Caco-2 (cell line): ENCODE data around the gene TFPT. TPM values are rescaled to one million over a fixed set of nuclear protein-coding genes. Genes with fewer than 3 reads are reported as not detected.

ENCODE experiments used
- BruUV-seq: library from RNA; stranded (reverse); fragments of 400-500 nt; replicated peaks from 2 replicates; lab custom pipeline; 2021; lab: Mats Ljungman, UMichigan
- CTCF ChIA-PET: fragments of 300-600 bp; sonication (Branson Sonifier 250); formaldehyde crosslinking; loops from one replicate; lab custom pipeline; 2022; ENCODE audit warnings: antibody characterized with exemption; lab: Charles Lee
- POLR2A ChIA-PET: fragments of 300-600 bp; sonication (Branson Sonifier 250); formaldehyde crosslinking; loops from one replicate; lab custom pipeline; 2022; ENCODE audit warnings: antibody characterized with exemption; lab: Charles Lee
- DNase-seq, 2 experiments: peaks; one replicate each; pipeline versions ENCODE4 v3.0.0 to v3.0.0-alpha.2; 2020 to 2022
- H3K27me3 ChIP-seq: replicated peaks from 2 replicates; pipeline ENCODE4 v1.6.0; 2011; ENCODE audit warnings: low read length; ENCODE audit not compliant: control insufficient read depth, insufficient read depth
- H3K36me3 ChIP-seq: 2 replicates; pipeline ENCODE4 v1.5.1; 2011; ENCODE audit warnings: low read length; ENCODE audit not compliant: control insufficient read depth, insufficient read depth
- H3K4me1 ChIP-seq: fragments of 250-450 bp; sonication (Bioruptor Pico); 2 replicates; pipeline ENCODE4 v1.5.1; 2020; ENCODE audit warnings: mild to moderate bottlenecking
- H3K4me3 ChIP-seq: 2 replicates; pipeline ENCODE4 v1.5.1; 2011; ENCODE audit warnings: low read depth, mild to moderate bottlenecking, control low read depth, low read length
- H3K9me3 ChIP-seq: fragments of 250-450 bp; sonication (Bioruptor Pico); 2 replicates; pipeline ENCODE4 v1.5.1; 2020; ENCODE audit warnings: mild to moderate bottlenecking, moderate library complexity
- H3K27ac Mint-ChIP-seq: one replicate; pipeline ENCODE4 v1.8.0; 2022; ENCODE audit warnings: mixed read lengths; ENCODE audit not compliant: unreplicated experiment
- H3K27me3 Mint-ChIP-seq: one replicate; pipeline ENCODE4 v1.8.0; 2022; ENCODE audit warnings: mixed read lengths; ENCODE audit not compliant: insufficient read depth, unreplicated experiment
- H3K36me3 Mint-ChIP-seq: one replicate; pipeline ENCODE4 v1.8.0; 2022; ENCODE audit warnings: mild to moderate bottlenecking, mixed read lengths; ENCODE audit not compliant: insufficient read depth, unreplicated experiment
- H3K4me1 Mint-ChIP-seq: one replicate; pipeline ENCODE4 v1.8.0; 2022; ENCODE audit warnings: low read depth, mixed read lengths; ENCODE audit not compliant: unreplicated experiment
- H3K4me3 Mint-ChIP-seq: one replicate; pipeline ENCODE4 v1.8.0; 2022; ENCODE audit warnings: mild to moderate bottlenecking, moderate library complexity, mixed read lengths; ENCODE audit not compliant: unreplicated experiment
- H3K9me3 Mint-ChIP-seq: one replicate; pipeline ENCODE4 v1.8.0; 2022; ENCODE audit warnings: mixed read lengths; ENCODE audit not compliant: unreplicated experiment
- CTCF ChIP-seq, 2 experiments: fragments of 200-600 bp in 1 of 2; IDR thresholded peaks; 1 replicate in 1 of 2; 2 replicates in 1 of 2; pipeline versions ENCODE4 v1.5.1 to v1.8.0; 2011 to 2022; ENCODE audit warnings: antibody characterized with exemption in 1 of 2, control low read depth in 1 of 2, inconsistent platforms in 1 of 2, low read depth in 1 of 2, low read length in 1 of 2, mild to moderate bottlenecking in 1 of 2, moderate library complexity in 1 of 2; ENCODE audit not compliant: insufficient read depth in 1 of 2, severe bottlenecking in 1 of 2, unreplicated experiment in 1 of 2
- intact Hi-C: fragments of 100-400 bp; cut with micrococcal nuclease; formaldehyde crosslinking; loops from one replicate; pipeline ENCODE4 v1.10.0; 2022; ENCODE audit not compliant: unreplicated experiment
- total RNA-seq: library from RNA; stranded (reverse); gene quantifications from 2 replicates; pipeline ENCODE4 v1.2.3, GENCODE V29; 2022

The TFPT gene
- total RNA-seq, 1 experiment from 2014 or later = 23.0 TPM

- Histone ChIP-seq H3K4me1 (peaks cover 14% of the 10 kb centered on the region), H3K36me3 (no peaks in the 10 kb centered on the region), H3K27me3 (no peaks in the 10 kb centered on the region), H3K9me3 (no peaks in the 10 kb centered on the region), H3K4me3 (no peak overlapping the region)
- peaks cover 55% of the 10 kb centered on the region for H3K36me3 Mint-ChIP-seq
- no peaks in the 10 kb centered on the region for H3K27me3 Mint-ChIP-seq
- peaks cover 12% of the 10 kb centered on the region for H3K9me3 Mint-ChIP-seq
- H3K4me3 Mint-ChIP-seq = peak overlapping the region; percentile 54
- BruUV-seq = no TSS peak
- H3K4me1 Mint-ChIP-seq = peaks cover 34% of the 10 kb centered on the region
- DNase-seq = peak; percentile 70 to 71
- H3K27ac Mint-ChIP-seq = peak overlapping the region; percentile 29
- no peak for TF ChIP-seq CTCF (IDR thresholded peaks at IDR 0.05; ENCODE audit: insufficient read depth in 1 of 2, low read depth in 1 of 2, low read length in 1 of 2, severe bottlenecking in 1 of 2, unreplicated experiment in 1 of 2)
- POLR2A ChIA-PET = interaction anchor here (0.5 to 0.6 kb wide), 2 partner anchors 50 to 953 kb away, joined by 3 to 4 read pairs; no protein-coding TSS in a partner anchor
- CTCF ChIA-PET = interaction anchor here (0.8 to 1.3 kb wide), 2 partner anchors 9 to 67 kb away, joined by 3 to 7 read pairs; no protein-coding TSS in a partner anchor
- intact Hi-C loops = no loop called here
Measured at GRCh38 chr19:54164369-54165068, 49.1 kb upstream of the TFPT start.

- ChIA-PET CTCF (interaction anchor here (0.6 to 1.8 kb wide), 4 partner anchors 20 to 33 kb away, joined by 3 to 7 read pairs (median 4); partner anchors contain the start of gene MBOAT7), POLR2A (no interaction called here)
- peak overlapping the region; percentile 37 for H3K4me3 ChIP-seq
- peaks cover 20% of the 10 kb centered on the region for H3K4me1 ChIP-seq
- H3K27me3 Mint-ChIP-seq = no peaks in the 10 kb centered on the region
- TF ChIP-seq CTCF (IDR thresholded peaks at IDR 0.05; ENCODE audit: insufficient read depth in 1 of 2, low read depth in 1 of 2, low read length in 1 of 2, severe bottlenecking in 1 of 2, unreplicated experiment in 1 of 2) = no peak
- no peaks in the 10 kb centered on the region for H3K9me3 ChIP-seq
- peaks cover 12% of the 10 kb centered on the region for H3K9me3 Mint-ChIP-seq
- H3K4me3 Mint-ChIP-seq = peak overlapping the region; percentile 79
- H3K27ac Mint-ChIP-seq = peak overlapping the region; percentile 87
- no peaks in the 10 kb centered on the region for H3K36me3 ChIP-seq
- DNase-seq = no peak
- H3K36me3 Mint-ChIP-seq = peaks cover 58% of the 10 kb centered on the region
- BruUV-seq = no TSS peak
- intact Hi-C loops = loop anchor here (1.0 kb wide), 1 partner anchor 10 kb away; the partner anchor contains the start of gene TMC4
- H3K27me3 ChIP-seq = no peaks in the 10 kb centered on the region
- peaks cover 40% of the 10 kb centered on the region for H3K4me1 Mint-ChIP-seq
Measured at GRCh38 chr19:54162884-54163283, 47.4 kb upstream of the TFPT start.

- H3K9me3 Mint-ChIP-seq = peaks cover 12% of the 10 kb centered on the region
Measured at GRCh38 chr19:54162241-54162805, 46.9 kb upstream of the TFPT start.

More at GRCh38 chr19:54162241-54162805, 46.9 kb upstream of the TFPT start:
- H3K27me3 ChIP-seq = no peaks in the 10 kb centered on the region
- H3K4me1 ChIP-seq = peaks cover 20% of the 10 kb centered on the region
- intact Hi-C loops = loop anchor here (1.0 kb wide), 1 partner anchor 11 kb away; the partner anchor contains the start of gene TMC4
- H3K36me3 Mint-ChIP-seq = peaks cover 63% of the 10 kb centered on the region
- H3K4me1 Mint-ChIP-seq = peaks cover 40% of the 10 kb centered on the region
- peak; percentile 92 to 94 for DNase-seq
- H3K27ac Mint-ChIP-seq = peak overlapping the region; percentile 87
- H3K36me3 ChIP-seq = no peaks in the 10 kb centered on the region
- no peak for TF ChIP-seq CTCF (IDR thresholded peaks at IDR 0.05; ENCODE audit: insufficient read depth in 1 of 2, low read depth in 1 of 2, low read length in 1 of 2, severe bottlenecking in 1 of 2, unreplicated experiment in 1 of 2)
- H3K4me3 ChIP-seq = peak overlapping the region; percentile 37
- peak overlapping the region; percentile 79 for H3K4me3 Mint-ChIP-seq
- no peaks in the 10 kb centered on the region for H3K9me3 ChIP-seq
- H3K27me3 Mint-ChIP-seq = no peaks in the 10 kb centered on the region
- CTCF ChIA-PET = interaction anchor here (0.6 to 1.8 kb wide), 3 partner anchors 25 to 33 kb away, joined by 3 to 7 read pairs (median 4); partner anchors contain the start of gene MBOAT7
- POLR2A ChIA-PET = no interaction called here
- BruUV-seq = no TSS peak
